ENCODE measurements around the gene OR4N2. TPM values are rescaled to one million over a fixed set of nuclear protein-coding genes. Genes with fewer than 3 reads are reported as not detected.
A peak's percentile ranks its signal among the peaks of the same experiment; 100 is the strongest.
"Not testable (repeated sequence)": the region's sequence is repeated elsewhere in the genome, so short reads cannot be mapped to it uniquely, and the experiment has no call there.

The OR4N2 gene
- total RNA-seq, 1 donor from 2014 or later = not detected

GRCh38 chr14:19799880-19800279, 3.7 kb upstream of the OR4N2 start:
- TF ChIP-seq CTCF (IDR thresholded peaks at IDR 0.05; ENCODE audit: insufficient read depth, low read length, severe bottlenecking) = no peak
- DNase-seq (ENCODE audit: low read depth) (no peak), FAIRE-seq (no peak)
- no peaks in the 10 kb centered on the region for H3K36me3 ChIP-seq (ENCODE audit: control insufficient read depth, insufficient read depth, low read length)
- H3K4me3 ChIP-seq (ENCODE audit: low read depth, low read length) = no peak overlapping the region
- H3K27me3 ChIP-seq (ENCODE audit: control insufficient read depth, insufficient read depth, low read length) = no peaks in the 10 kb centered on the region

- TF ChIP-seq CTCF (IDR thresholded peaks at IDR 0.05; ENCODE audit: insufficient read depth, low read length, severe bottlenecking) = no peak
- Histone ChIP-seq H3K36me3 (ENCODE audit: control insufficient read depth, insufficient read depth, low read length) (no peaks in the 10 kb centered on the region), H3K27me3 (ENCODE audit: control insufficient read depth, insufficient read depth, low read length) (no peaks in the 10 kb centered on the region), H3K4me3 (ENCODE audit: low read depth, low read length) (no peak overlapping the region)
- FAIRE-seq = peak; percentile 58
- no peak for DNase-seq (ENCODE audit: low read depth)
Measured at GRCh38 chr14:19800282-19801117, 3.1 kb upstream of the OR4N2 start.

GRCh38 chr14:19801118-19801464, 2.5 kb upstream of the OR4N2 start:
- no peak for TF ChIP-seq CTCF (IDR thresholded peaks at IDR 0.05; ENCODE audit: insufficient read depth, low read length, severe bottlenecking)
- Histone ChIP-seq H3K27me3 (ENCODE audit: control insufficient read depth, insufficient read depth, low read length) (no peaks in the 10 kb centered on the region), H3K36me3 (ENCODE audit: control insufficient read depth, insufficient read depth, low read length) (no peaks in the 10 kb centered on the region), H3K4me3 (ENCODE audit: low read depth, low read length) (no peak overlapping the region)
- no peak for DNase-seq (ENCODE audit: low read depth)
- no peak for FAIRE-seq

- not testable (repeated sequence) for H3K27me3 ChIP-seq (ENCODE audit: control insufficient read depth, insufficient read depth, low read length); H3K36me3 ChIP-seq (ENCODE audit: control insufficient read depth, insufficient read depth, low read length); FAIRE-seq; DNase-seq (ENCODE audit: low read depth); H3K4me3 ChIP-seq (ENCODE audit: low read depth, low read length)
Measured at GRCh38 chr14:19813171-19813920, 9.8 kb downstream of the OR4N2 start.

GRCh38 chr14:19819879-19820278, 16.3 kb downstream of the OR4N2 start:
- not testable (repeated sequence) for H3K4me3 ChIP-seq (ENCODE audit: low read depth, low read length); FAIRE-seq; DNase-seq (ENCODE audit: low read depth); H3K27me3 ChIP-seq (ENCODE audit: control insufficient read depth, insufficient read depth, low read length); H3K36me3 ChIP-seq (ENCODE audit: control insufficient read depth, insufficient read depth, low read length)

GRCh38 chr14:19821016-19821415, 17.4 kb downstream of the OR4N2 start:
- not testable (repeated sequence) for H3K27me3 ChIP-seq (ENCODE audit: control insufficient read depth, insufficient read depth, low read length); DNase-seq (ENCODE audit: low read depth); FAIRE-seq; H3K36me3 ChIP-seq (ENCODE audit: control insufficient read depth, insufficient read depth, low read length); H3K4me3 ChIP-seq (ENCODE audit: low read depth, low read length)

- H3K36me3 ChIP-seq (ENCODE audit: control insufficient read depth, insufficient read depth, low read length) = no peaks in the 10 kb centered on the region
- DNase-seq (ENCODE audit: low read depth) (no peak), FAIRE-seq (no peak)
- TF ChIP-seq CTCF (IDR thresholded peaks at IDR 0.05; ENCODE audit: insufficient read depth, low read length, severe bottlenecking) = no peak
- H3K27me3 ChIP-seq (ENCODE audit: control insufficient read depth, insufficient read depth, low read length) = no peaks in the 10 kb centered on the region
- H3K4me3 ChIP-seq (ENCODE audit: low read depth, low read length) = no peak overlapping the region
Measured at GRCh38 chr14:19823178-19823577, 19.6 kb downstream of the OR4N2 start.

All from bronchial epithelial cell (primary cell).